DMS53 treated with DMSO at 0.1 percent for 48 hours (cell line): ENCODE data around the gene ACSS1.

Source experiments
- DNase-seq: peaks from one replicate; lab custom pipeline; 2025; ENCODE audit not compliant: unreplicated experiment; lab: John Stamatoyannopoulos, UW

ACSS1 gene

DNA sequence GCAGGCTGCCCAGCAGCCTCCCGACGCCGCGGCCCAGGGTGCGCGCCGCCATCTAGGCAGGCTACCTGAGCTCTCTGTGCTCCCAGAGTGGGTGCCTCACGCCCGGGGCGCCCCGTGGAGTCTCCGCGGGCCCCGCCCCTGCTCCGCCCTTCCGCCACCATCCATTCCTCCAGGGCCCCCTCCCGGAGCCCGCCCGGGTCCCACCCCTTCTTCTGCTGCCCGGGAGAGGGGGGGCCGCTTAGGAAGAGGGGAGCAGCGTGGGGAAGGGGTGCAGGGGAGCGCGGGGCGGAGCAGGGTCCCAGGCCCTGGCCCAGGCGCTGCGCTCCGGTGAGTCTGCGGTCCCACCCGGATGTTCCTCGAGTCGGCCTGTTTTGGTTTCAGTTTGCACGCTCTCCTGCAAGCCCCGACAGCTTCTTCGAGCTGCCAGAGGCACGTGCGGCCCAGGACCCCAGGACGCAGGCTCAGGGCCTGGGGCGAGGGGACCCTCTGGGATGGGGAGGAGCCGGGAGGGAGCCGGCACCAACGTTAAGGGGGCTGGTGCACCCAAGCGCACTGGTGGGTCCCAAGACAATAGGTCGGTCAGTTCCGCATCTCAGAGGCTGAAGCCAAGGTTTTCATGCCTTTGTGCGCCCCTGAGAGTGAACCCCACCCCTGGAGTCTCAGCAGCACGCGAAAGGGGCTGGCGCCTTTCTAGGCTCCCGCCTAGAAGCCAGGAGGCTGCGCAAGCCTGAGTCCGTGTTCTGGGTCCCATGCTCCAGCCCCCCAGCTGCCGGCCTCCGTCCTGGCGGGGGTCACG is at the start of gene ACSS1:
ACSS1 (minus strand) TSS at position 89 of the 796 bp plus-strand sequence; CDS start at position 52, 37 bp downstream.
- DNase-seq: peak; percentile 42

DNA sequence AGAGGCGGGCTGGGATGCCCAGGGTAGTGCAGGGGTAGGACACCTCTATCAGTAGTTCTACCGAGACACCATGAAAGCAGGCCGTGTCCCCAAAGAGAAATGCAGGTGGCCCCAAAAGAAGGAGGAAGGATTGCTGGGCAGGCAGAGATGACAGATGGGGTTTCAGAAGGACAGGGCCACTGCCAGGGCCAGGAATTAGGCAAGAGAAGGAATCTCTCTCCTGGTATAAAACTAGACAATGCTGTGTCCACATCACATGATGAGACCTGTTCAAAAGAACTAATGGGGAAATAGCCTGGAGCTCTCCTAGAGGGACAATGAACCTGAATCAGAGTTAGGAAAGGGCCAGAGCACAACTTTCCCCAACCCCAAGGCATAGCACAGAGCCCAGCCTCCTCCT is 45.6 kb upstream of the ACSS1 start:
- DNase-seq: no peak

DNA sequence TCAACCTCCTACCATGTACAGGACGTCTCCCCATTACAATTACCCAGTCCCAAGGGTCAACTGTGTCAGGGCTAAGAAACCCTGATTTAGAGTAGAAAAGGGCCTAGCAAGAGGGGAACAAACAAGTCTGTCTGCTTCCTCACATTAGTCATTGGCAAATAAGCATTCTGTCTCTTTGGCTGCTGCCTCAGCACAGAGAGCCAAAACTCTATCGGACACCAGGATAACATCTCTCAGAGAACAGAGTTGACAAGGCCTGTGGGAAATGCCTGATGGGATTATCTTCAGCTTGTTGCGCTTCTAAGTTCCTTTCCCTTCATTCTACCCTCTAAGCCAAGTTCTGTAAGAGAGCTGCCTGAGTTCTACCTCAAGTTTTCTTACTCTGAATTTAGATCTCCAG is 43.0 kb upstream of the ACSS1 start:
- no peak for DNase-seq

DNA sequence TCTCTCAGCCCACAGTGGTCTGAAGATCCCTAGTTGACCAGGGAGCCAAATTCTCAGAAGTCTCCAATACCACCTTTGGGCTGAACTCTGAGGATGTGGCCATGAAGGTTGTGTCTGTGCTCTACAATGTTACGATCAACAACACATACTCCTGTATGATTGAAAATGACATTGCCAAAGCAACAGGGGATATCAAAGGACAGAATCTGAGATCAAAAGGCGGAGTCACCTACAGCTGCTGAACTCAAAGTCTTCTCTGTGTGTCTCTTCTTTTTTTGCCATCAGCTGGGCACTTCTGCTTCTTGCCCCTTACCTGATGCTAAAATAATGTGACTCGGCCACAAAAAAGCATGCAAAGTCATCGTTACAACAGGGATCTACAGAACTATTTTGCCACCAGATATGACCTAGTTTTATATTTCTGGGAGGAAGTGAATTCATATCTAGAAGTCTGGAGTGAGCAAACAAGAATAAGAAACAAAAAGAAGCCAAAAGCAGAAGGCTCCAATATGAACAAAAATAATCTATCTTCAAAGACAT is 41.7 kb upstream of the ACSS1 start:
- DNase-seq: no peak

DNA sequence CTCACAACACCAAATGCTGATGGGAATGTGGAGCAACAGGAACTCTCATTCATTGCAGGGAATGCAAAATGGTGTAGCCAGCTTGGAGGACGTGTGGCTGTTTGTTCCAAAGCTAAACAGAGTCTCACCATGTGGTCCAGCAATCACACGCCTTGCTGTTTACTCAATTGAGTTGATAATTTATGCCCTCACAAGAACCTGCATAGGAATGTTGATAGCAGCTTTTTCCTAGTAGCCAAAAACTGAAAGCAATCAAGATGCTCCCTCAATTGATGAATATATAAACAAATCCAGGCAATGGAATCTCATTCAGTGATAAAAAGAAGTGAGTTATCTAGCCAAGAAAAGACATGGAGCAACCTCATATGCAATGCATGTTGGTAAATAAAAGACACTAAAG is 39.6 kb upstream of the ACSS1 start:
- DNase-seq: no peak

DNA sequence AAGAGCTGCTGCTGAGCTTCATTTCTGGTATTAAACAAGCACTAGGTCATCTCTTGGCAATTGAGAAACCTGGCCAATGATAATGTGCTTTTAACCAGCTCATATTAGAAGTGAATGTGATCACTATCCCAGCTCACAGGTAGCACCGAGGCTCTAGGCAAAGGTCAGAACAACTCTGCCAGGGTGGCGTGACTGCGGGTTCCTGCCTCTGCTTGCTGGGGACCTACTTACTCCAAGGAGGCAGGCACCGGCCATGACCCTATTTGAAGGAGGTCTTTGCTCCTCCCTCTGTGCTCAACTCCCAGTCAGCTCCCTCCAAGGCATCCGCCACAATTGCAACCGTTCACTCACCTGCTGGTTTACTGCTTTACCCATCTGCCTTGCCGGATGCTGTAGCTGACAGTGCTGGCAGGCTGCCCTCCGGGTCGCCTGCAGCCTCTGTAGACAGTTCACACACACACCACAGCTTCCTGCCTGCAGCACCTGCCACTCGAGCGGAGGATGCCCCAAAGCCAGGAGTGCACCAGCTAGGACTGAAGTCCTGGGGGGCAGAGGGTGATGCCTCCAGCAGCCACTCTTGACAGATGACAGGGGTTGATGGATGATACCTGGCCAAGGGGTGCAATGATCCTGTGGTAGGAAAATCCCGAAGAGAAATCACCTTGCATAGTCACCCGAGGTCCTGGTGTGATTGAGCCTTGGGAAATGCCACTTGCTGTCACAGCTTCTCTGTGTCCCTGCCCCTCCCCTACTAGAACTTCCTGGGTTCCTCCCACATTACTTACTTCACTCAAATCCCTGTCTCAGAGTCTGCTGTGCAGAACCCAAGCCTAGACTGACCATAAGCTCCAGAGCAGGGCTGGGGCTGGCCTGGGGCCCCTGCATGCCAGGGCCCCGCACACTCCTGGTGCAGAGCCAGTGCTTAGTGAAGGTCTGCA is 32.8 kb upstream of the ACSS1 start:
- peak; percentile 88 for DNase-seq

DNA sequence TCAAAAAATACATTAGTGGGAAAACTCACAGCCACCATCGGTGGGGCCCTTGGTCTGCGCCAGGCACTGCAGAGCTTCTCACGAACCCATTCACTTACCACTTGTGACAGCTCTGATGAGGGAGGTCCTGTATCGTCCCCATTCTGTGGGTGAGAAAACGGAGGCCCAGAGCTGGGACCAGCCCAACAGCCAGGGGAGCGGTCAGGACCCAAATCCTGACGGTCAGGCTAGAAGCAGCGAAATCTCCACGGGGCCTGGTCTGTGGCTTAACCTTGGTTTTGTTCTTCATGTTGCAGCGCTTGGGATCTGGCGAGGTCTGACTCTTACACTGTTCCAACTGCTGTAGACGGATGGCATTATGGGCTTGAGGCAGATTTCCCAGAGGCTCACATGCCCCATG is 31.7 kb upstream of the ACSS1 start:
- DNase-seq: no peak

DNA sequence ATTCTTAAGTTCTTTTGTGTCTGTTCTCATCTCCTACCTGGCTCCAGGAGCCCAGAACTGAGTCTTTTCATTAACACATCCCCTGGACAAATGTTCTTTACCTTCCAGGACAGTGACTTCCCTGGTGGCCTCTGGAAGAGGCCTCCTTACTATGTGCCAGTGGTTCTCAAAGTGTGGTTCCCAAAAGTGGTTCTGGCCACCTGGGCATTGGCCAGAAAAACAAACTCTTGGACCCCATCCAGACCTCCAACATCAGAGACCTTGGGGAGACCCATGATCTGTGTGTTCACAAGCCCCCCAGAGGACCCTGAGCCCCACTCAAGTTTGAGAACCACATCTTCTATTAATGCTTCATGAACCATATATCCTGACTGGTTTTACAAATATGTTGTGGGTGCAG is 31.2 kb upstream of the ACSS1 start:
- DNase-seq: no peak

DNA sequence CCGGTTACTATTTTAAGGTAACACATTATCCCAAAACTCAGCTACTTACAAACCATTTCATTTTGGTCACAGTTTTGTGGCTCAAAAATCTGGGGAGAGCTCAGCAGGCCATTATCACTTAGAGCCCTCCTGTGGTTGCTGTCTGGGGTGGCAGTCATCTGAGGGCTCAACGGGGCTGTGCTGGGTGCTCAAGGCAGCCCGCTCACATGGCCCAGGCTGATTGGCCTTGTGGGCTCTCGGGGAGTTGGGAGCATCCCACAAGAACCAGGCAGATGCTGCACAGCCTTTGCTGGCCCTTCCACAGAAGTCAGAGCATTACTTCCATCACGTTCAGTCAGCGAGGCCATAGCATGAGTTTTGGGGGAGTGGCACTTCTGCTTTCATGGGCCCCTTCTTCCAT is 30.3 kb upstream of the ACSS1 start:
- DNase-seq: no peak

DNA sequence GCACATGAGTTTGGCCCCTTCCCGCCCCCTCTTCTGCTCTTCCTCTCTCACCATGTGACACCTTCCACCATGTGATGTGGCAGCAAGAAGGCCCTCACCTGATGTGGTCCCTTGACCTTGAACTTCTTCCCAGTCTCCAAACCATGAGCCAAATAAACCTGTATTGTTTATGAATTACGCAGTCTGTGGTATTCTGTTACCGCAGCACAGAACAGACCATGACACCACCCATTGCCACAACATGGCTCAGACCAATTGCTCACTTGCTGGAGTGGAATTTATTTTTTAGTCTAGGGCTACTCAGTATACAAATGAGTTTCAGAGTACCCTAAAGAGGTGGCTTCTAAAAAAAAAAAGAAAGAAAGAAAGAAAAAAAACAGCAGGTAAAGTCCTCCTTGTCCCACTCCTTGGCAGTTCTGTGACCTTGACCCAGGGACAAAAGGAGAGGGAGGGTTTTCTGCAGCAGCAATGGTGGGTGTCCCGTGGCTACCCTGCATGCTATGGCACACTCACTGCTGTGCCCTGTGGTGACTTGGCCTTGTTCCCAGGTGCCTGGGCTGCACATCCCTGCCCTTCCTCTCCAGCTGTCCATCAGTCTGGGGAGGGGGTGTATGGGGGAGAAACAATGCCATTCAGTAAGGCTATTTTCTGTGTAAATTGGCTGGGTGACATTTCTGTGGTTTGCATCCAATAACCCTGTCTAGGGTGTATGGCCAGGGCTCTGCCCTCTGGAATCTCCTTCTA is 29.4 kb upstream of the ACSS1 start:
- DNase-seq: no peak

DNA sequence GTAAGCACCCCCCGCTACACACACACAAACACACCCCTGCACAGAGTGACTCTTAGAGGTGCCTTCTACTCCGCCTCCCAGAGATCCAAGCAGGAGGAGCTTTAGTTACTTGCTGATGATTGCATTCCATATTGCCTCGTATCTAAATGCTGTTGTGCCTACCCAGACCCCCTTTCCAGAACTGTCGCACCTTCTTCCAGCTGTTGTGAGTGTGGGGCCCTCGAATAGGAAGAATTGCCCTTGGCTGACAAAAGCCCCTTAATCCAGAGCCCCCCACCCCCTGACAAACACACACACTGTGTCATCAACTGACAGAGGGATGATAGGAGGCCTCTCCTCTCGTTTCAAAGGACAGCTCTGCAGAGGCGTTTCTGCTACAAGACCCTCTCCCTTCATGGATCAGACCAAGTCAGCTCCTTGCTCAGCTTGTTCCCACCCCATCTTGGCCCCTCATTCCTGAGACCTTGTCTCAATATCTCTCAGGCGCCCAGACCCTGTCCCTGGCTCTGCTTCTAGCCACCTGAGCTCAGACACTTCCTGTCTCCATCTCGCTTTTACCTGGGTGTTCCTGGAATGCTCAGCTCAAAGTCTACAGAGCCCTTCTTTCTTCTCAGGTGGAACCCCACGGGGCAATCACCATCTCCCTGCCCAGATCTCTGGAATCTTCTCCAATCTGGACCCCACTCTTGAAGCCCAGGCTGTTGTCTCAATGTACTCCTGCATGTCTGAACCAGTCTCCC is 28.0 kb upstream of the ACSS1 start:
- no peak for DNase-seq

DNA sequence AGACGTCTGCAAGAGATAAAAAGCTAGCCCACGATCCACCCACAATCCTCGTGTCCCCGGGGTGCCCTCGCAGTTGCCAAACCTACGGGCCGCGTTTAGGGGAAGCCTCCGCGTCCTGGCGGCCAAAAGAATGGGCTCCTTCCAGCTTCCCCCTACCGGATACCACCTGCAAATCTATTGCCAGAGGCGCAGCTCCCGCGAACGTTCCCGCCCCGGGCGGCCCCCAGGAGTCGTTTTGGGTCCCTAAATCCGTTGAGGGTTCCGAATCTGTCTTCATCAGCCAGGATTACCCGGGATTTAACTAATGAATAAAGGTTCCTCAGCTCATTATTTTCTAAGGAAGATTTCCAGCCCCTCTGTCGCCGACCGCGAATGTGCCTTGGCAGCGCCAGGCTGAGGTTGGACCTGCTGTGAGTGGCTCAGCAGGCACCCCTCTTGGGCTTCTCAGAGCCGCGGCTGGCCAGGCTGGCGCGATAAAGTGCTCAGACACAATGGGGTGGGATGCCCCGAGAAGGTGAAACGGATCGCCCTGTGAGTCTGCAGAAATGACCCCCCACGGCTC is 26.8 kb upstream of the ACSS1 start:
- DNase-seq: peak; percentile 22

DNA sequence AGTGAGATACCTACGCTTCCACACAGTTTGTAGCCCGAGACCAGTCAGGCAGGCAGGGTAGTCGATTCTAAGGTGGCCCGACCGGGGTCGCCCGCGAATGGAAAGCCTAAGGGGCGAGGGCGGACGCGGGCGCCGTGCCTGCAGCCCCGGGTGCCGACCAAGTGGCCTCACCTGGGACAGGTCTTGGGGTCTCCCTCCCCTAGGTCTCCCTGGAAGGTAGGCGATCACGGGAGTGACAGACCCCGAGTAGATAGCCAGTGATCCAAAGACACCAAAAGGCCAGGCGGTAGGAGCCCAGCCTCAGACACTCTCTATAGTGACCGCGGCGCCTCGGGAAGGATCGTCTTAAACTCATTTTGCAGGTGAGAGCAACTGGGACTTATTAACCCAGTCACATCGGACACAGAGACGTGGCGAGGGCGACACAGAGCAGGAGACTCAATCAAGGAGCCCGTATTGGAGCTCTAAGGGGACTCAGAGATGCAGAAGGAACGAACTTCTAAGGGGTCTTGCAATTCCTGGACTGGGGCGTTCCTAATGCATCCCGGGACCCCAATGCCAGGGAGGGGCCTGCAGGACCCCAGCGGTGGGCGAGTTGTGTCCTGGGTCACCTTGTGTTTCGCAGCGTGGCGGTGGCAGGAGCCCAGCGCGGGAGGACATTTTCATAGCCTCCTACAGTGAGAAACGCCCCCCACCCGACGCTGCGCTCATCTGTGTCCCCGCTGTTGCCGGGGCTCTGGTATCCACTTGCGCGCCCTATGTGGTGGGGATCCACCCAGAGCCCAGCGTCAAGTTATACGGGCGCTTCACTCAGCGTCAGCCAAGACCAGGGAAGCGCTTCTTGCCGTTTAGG is 26.1 kb upstream of the ACSS1 start:
- DNase-seq: peak; percentile 57

DNA sequence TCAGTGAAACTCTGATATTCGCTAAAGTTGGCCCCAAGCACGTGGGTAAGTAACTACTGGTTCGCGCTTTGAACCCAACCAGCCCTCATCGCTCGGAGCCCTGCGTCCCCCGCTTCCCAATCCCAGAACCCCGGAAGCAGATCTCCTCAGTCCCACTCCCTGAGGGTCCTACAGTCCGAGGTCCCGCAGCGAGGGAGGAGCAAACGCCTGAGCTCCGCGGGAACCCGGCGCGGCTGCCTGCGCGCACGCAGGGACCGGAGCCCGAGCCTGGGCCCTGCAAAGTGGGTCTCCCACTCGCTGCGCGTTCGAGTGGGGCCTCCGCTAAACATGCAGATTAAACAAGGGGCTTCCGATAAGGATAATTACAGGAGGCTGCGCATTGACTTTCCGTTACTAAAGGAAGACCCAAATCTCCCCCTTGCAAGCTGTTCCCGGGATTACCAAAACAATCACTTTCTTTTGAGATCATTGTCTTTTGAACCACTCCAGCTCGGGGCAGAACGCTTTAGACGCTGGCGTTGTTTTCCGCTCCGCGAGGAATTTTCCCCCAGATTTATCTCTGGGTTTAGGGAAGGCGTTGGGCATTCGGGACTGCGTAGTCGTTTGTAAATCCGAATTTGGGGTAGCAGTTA is 25.3 kb upstream of the ACSS1 start:
- DNase-seq: no peak

DNA sequence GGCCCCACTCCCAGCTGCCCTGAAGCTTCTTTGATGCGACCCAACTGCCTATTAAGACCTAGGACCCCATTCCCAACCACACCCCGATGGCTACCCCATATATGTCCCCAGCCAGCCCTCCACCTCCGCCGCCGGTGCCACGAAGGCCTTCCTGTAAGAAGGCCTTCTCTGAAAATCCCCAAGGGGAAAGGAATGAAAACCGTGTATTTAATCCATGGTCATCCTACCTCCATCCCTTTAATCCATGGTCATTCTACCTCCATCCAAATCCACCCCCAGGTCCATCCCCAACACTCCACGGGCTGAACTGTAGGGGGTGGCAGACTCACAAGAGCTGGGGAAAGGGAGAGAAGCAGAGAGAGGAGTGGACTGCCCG is 24.5 kb upstream of the ACSS1 start:
- DNase-seq: no peak

DNA sequence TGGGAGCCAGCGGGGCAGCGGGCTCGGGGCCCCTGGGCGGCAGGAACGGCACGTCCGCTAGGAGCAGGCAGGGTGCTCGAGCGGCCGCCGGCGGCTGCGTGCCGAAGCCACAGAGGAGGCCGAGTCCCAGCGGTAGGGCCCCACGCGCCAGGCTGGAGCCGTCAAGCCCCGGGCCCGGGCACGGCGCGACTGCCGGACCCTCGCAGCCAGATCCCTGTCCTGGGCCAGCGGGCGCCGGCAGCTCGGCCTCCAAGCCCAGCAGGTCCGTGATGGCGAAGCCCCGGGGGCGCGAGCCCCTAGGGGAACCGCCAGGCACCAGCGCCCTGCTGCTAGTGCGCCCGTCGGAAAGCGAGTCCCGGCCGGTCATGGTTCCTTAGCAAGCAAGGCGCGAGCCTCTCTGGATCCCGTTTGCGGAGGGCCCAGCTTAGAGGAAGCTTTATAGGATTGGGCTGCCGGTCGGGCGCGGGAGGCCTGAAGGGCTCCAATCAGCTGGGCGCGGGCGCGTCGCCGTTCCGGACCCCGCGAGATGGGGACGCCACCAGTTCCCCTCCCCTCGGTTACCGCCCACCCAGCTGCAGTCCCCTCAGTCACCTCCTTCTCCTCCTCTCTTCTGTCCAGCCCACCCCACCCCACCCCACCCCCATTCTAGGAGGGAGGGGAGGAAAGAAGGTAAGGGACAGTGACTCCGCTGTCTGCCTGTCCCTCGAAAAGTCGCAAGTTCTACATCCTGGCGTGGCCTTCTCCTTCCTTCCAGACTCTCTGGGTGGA is 24.0 kb upstream of the ACSS1 start, which contains the start of gene VSX1:
VSX1 (minus strand) TSS at position 412 of the 768 bp plus-strand sequence; CDS start at position 367, 45 bp downstream.
- DNase-seq: no peak

DNA sequence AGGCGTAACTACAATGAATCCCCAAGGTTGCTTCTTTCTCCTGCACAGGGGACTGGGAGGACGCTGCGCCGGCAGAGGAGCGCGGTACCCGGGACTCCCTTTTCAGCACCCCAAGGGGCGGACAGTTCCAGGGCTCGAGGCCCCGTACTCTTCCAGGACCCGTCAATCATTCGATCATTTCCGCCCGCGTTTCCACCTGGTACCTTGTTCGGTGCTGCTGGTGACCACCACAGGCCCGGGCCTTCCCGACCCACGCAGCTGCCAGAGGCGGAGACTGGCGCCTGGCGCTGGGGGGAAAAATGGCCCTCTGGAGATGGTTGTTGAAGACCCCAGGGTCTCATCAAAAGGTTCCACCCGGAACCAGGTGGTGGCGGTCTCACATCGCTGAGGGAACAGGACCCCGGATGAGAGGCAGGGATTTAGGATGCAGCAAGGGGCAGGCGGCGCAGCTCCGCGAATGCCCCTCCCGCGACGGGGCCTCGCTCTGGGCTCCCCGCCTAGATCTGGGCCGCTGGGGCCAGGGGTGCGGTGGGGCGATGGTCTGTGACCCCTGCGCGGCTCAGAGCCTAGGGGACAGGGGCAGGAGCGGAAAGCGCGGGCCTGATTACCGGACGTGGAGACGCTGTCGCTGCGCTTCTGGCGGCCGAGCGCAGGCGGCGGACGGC is 23.3 kb upstream of the ACSS1 start:
- DNase-seq: no peak
